ENCODE results near the gene TMEM131L.
"Not testable (repeated sequence)": the region's sequence is repeated elsewhere in the genome, so short reads cannot be mapped to it uniquely, and the experiment has no call there.

TMEM131L gene

GRCh38 chr4:153447175-153447905 lies 18.8 kb upstream of the TMEM131L start:
- DNase-seq (ENCODE audit: low spot score): no peak

- DNase-seq (ENCODE audit: low spot score): no peak
Observed at GRCh38 chr4:153448003-153448731, 18.0 kb upstream of the TMEM131L start.

GRCh38 chr4:153449338-153449737 lies 16.8 kb upstream of the TMEM131L start:
- DNase-seq (ENCODE audit: low spot score): no peak

GRCh38 chr4:153450544-153450917 lies 15.6 kb upstream of the TMEM131L start:
- DNase-seq (ENCODE audit: low spot score): no peak

GRCh38 chr4:153451145-153451544 lies 15.0 kb upstream of the TMEM131L start:
- not testable (repeated sequence) for DNase-seq (ENCODE audit: low spot score)

GRCh38 chr4:153451911-153452657 lies 14.1 kb upstream of the TMEM131L start:
- DNase-seq (ENCODE audit: low spot score): no peak

GRCh38 chr4:153452658-153453378 lies 13.3 kb upstream of the TMEM131L start:
- DNase-seq (ENCODE audit: low spot score): no peak

GRCh38 chr4:153453402-153453801 lies 12.8 kb upstream of the TMEM131L start:
- DNase-seq (ENCODE audit: low spot score): no peak

GRCh38 chr4:153458969-153459368 lies 7.2 kb upstream of the TMEM131L start:
- no peak for DNase-seq (ENCODE audit: low spot score)

GRCh38 chr4:153461549-153461948 lies 4.6 kb upstream of the TMEM131L start:
- DNase-seq (ENCODE audit: low spot score): not testable (repeated sequence)

- no peak for DNase-seq (ENCODE audit: low spot score)
Observed at GRCh38 chr4:153464068-153464467, 2.1 kb upstream of the TMEM131L start.

- DNase-seq (ENCODE audit: low spot score): no peak
Observed at GRCh38 chr4:153465140-153465539, 1.0 kb upstream of the TMEM131L start.

- peak; percentile 32 for DNase-seq (ENCODE audit: low spot score)
Observed at GRCh38 chr4:153465615-153466080, 512 bp upstream of the TMEM131L start.

- no peak for DNase-seq (ENCODE audit: low spot score)
Observed at GRCh38 chr4:153466949-153467896, 1.1 kb downstream of the TMEM131L start.

GRCh38 chr4:153467897-153468262 lies 1.7 kb downstream of the TMEM131L start:
- no peak for DNase-seq (ENCODE audit: low spot score)

- no peak for DNase-seq (ENCODE audit: low spot score)
Observed at GRCh38 chr4:153468587-153468986, 2.4 kb downstream of the TMEM131L start.

GRCh38 chr4:153469031-153469430 lies 2.9 kb downstream of the TMEM131L start:
- no peak for DNase-seq (ENCODE audit: low spot score)

- not testable (repeated sequence) for DNase-seq (ENCODE audit: low spot score)
Observed at GRCh38 chr4:153471071-153471697, 5.0 kb downstream of the TMEM131L start.

- DNase-seq (ENCODE audit: low spot score): no peak
Observed at GRCh38 chr4:153471698-153472093, 5.5 kb downstream of the TMEM131L start.

Data from cerebellar cortex (tissue), 1 donor.